Vagina (tissue), 2 donors: ENCODE data around the gene FAM20A.

ENCODE experiments used
- POLR2A ChIP-seq, 2 donors: fragments of 450-650 bp; IDR thresholded peaks; one replicate each; pipeline ENCODE4 v1.6.1; 2017; ENCODE audit warnings: antibody characterized with exemption in 2 of 2, mild to moderate bottlenecking in 2 of 2, moderate library complexity in 2 of 2
- POLR2AphosphoS5 ChIP-seq, 2 donors: sonication (generic); formaldehyde crosslinking; IDR thresholded peaks; one replicate each; pipeline ENCODE4 v1.9.0; 2017; ENCODE audit warnings: antibody characterized with exemption in 2 of 2, mild to moderate bottlenecking in 2 of 2, low read depth in 1 of 2; ENCODE audit not compliant: insufficient read depth in 1 of 2
- TF ChIP-seq, protein P1 (sequence below), 3 experiments: fragments of 450-650 bp in 2 of 3; fragments of 200-600 bp in 1 of 3; sonication (generic) in 1 of 3; IDR thresholded peaks; one replicate each; pipeline ENCODE4 v1.5.1; 2017 to 2019; ENCODE audit warnings: antibody characterized with exemption in 3 of 3, mild to moderate bottlenecking in 2 of 3, moderate library complexity in 2 of 3

DNA sequence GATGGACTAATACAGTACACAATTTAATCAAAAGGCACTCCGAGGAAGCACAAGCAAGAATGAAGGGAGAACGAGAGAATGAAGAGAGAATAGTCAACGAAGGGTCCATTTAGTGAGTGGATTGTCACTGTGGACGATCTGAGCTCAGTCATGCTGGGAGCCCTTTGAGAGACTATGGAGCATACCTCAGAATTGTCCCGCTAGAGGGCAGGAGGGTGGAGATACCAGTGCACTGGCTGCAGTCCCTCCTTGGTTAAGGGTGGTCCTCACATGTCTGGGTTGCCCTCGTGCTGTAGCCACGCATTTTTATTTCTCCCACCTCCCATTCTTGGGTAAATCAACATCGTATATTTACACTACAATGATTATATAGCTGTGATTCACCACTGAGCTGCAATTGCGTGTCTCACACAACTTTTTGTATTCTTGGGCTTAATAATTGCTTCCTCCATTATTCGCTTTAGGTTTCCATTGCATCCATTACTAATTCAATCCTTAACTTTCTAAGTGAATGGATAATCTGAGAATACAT is 33.2 kb upstream of the FAM20A start:
- TF ChIP-seq, protein P1, sequence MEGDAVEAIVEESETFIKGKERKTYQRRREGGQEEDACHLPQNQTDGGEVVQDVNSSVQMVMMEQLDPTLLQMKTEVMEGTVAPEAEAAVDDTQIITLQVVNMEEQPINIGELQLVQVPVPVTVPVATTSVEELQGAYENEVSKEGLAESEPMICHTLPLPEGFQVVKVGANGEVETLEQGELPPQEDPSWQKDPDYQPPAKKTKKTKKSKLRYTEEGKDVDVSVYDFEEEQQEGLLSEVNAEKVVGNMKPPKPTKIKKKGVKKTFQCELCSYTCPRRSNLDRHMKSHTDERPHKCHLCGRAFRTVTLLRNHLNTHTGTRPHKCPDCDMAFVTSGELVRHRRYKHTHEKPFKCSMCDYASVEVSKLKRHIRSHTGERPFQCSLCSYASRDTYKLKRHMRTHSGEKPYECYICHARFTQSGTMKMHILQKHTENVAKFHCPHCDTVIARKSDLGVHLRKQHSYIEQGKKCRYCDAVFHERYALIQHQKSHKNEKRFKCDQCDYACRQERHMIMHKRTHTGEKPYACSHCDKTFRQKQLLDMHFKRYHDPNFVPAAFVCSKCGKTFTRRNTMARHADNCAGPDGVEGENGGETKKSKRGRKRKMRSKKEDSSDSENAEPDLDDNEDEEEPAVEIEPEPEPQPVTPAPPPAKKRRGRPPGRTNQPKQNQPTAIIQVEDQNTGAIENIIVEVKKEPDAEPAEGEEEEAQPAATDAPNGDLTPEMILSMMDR (IDR thresholded peaks at IDR 0.05) = no peak
- no peak for TF ChIP-seq POLR2A (IDR thresholded peaks at IDR 0.05)
- no peak for TF ChIP-seq POLR2AphosphoS5 (IDR thresholded peaks at IDR 0.05; ENCODE audit: insufficient read depth in 1 of 2, low read depth in 1 of 2)
